ENCODE data around the gene LPAR6. TPM values are rescaled to one million over a fixed set of nuclear protein-coding genes. Genes with fewer than 3 reads are reported as not detected.
"Not testable (repeated sequence)": the region's sequence is repeated elsewhere in the genome, so short reads cannot be mapped to it uniquely, and the experiment has no call there.

LPAR6 gene
- polyA plus RNA-seq, 1 donor: 24.7 TPM

DNA sequence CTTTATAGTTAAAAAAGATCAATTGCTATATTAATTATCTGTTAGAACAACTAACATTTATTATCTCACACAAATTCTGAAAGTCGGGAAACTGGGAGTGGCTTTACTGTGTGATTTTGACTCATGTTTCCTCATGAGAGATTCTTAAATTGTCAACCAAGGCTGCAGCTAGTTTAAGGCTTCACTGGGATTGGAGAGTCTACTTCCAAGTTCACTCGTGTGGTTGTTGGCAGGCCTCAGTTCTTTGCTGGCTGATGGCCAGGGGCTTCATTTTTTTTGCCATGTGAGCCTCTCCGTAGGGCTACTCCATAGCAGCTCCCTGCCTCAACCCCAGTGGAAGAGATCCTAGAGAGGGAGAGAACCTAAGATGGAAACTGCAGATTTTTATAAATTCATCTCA, 24.5 kb upstream of the LPAR6 start:
- Histone ChIP-seq H3K4me1 (ENCODE audit: control insufficient read depth, insufficient read depth, low read length) (no peaks in the 10 kb centered on the region), H3K27me3 (ENCODE audit: control insufficient read depth, insufficient read depth, low read length) (no peaks in the 10 kb centered on the region), H3K9me3 (ENCODE audit: control insufficient read depth, low read depth, low read length) (no peaks in the 10 kb centered on the region), H3K27ac (ENCODE audit: low read length) (no peak overlapping the region), H3K36me3 (ENCODE audit: control insufficient read depth, insufficient read depth, low read length) (no peaks in the 10 kb centered on the region), H3K4me3 (ENCODE audit: low read length) (no peak overlapping the region)
- WGBS (ENCODE audit: insufficient coverage, low lambda C conversion rate): no CpG with 5 or more reads among the region's 3 CpGs
- no peak for DNase-seq

DNA sequence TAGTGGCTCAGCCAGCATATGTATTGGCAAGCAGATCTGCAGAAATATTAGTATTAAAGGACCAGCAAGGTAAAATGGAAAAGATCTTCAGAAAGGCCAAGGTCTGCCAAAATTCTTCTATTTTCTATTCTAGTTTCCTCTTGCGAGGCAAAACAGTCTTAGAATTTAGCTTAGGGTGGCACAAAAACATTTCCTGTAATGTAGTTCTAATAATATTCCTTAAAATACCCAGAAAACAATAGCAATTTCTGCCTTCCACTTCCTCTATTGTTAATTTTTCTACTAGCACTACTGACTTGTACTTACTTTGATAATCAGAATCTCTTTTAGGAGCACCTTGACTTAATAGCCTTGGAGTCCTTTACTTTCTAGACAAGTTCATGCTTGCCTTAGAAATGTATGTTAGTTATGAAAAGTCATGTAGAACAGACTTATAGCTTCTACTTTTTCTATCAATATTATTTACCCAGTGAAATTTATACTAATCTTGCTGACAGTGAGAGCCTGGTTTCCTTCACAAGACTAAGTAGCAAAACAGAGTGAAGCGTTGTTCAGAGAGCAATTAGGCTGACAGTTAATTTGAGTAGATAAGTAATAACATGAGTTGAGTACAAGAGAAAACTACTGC, 23.9 kb upstream of the LPAR6 start:
- no peaks in the 10 kb centered on the region for H3K4me1 ChIP-seq (ENCODE audit: control insufficient read depth, insufficient read depth, low read length)
- no peak overlapping the region for H3K4me3 ChIP-seq (ENCODE audit: low read length)
- no peaks in the 10 kb centered on the region for H3K9me3 ChIP-seq (ENCODE audit: control insufficient read depth, low read depth, low read length)
- no peak for DNase-seq
- no peaks in the 10 kb centered on the region for H3K27me3 ChIP-seq (ENCODE audit: control insufficient read depth, insufficient read depth, low read length)
- H3K36me3 ChIP-seq (ENCODE audit: control insufficient read depth, insufficient read depth, low read length): no peaks in the 10 kb centered on the region
- 89% methylated on average over 2 of the region's 2 CpGs for WGBS (ENCODE audit: insufficient coverage, low lambda C conversion rate)
- H3K27ac ChIP-seq (ENCODE audit: low read length): no peak overlapping the region

DNA sequence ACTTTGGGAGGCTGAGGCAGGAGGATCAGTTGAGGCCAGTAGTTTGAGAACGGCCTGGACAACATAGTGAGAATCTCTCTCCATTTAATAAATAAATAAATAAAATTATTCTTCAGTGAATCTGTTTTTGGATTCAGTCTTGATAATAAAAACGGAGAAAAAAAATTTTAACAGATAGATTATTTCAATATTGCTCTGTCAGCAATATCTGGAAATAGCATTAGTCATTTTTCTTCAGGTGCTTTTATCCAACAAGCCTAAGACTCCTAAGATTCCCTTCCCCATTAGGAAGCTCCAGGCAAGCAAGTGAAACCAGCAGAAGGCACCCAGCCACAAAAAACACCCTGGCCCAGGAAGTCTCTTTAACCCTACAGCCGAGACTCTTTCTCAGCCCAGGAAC, 21.3 kb upstream of the LPAR6 start:
- H3K4me1 ChIP-seq (ENCODE audit: control insufficient read depth, insufficient read depth, low read length): no peaks in the 10 kb centered on the region
- 91% methylated on average over 1 of the region's 3 CpGs for WGBS (ENCODE audit: insufficient coverage, low lambda C conversion rate)
- no peaks in the 10 kb centered on the region for H3K36me3 ChIP-seq (ENCODE audit: control insufficient read depth, insufficient read depth, low read length)

DNA sequence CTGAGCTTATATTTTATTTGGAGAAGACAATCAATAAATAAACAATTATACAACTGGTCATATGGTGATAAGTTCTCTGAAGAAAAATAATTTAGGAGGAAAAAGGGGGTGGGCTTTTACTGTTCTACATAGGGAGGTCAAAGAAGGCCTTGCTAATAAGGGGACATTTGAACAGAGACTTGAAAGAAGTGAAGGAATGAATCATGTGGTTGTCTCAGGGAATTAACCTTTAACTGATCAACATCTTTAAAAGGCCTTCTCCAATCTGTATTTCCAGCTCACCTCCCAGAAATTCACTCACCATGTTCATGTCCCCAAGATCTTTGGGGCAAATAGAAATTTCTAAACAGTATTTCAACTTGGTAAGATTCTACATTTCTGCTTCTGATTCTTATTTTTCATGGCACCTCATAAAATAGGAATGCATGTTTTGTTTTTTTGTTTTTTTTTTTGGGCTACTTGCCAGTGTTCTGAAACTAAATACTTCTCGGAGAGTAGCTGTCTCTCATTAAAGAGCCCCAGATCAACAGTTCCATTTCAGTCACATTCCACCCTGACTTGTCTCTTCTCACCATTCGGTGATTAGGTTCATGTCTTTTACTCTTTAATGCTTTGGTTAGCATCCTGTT, 19.2 kb upstream of the LPAR6 start:
- H3K27me3 ChIP-seq (ENCODE audit: control insufficient read depth, insufficient read depth, low read length): no peaks in the 10 kb centered on the region
- DNase-seq: no peak
- no peaks in the 10 kb centered on the region for H3K36me3 ChIP-seq (ENCODE audit: control insufficient read depth, insufficient read depth, low read length)
- H3K4me3 ChIP-seq (ENCODE audit: low read length): no peak overlapping the region
- 50% methylated on average over 1 of the region's 2 CpGs for WGBS (ENCODE audit: insufficient coverage, low lambda C conversion rate)
- H3K9me3 ChIP-seq (ENCODE audit: control insufficient read depth, low read depth, low read length): no peaks in the 10 kb centered on the region
- H3K27ac ChIP-seq (ENCODE audit: low read length): no peak overlapping the region
- no peaks in the 10 kb centered on the region for H3K4me1 ChIP-seq (ENCODE audit: control insufficient read depth, insufficient read depth, low read length)

More for the DNA sequence above, 21.3 kb upstream of the LPAR6 start:
- no peak overlapping the region for H3K27ac ChIP-seq (ENCODE audit: low read length)
- H3K4me3 ChIP-seq (ENCODE audit: low read length): no peak overlapping the region
- DNase-seq: no peak
- no peaks in the 10 kb centered on the region for H3K9me3 ChIP-seq (ENCODE audit: control insufficient read depth, low read depth, low read length)
- no peaks in the 10 kb centered on the region for H3K27me3 ChIP-seq (ENCODE audit: control insufficient read depth, insufficient read depth, low read length)

DNA sequence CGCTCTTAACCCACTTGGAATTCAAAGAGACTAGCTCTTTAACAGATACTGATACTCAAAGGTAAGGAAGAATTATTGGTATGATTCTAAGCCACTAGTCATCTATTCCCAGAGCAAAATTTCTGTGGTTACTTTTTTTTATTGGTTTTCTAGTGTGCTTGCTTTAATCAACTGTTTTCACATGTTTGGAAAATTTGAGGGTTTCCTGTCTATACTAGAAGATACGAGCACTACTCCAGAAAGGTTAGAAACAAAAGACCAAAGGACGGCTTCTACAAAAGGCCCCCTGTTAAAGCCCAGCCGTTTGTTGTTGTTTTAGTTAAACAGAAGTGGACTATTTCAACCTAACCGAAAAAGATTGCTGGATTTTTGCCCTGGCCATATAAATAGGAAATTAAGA, 18.5 kb upstream of the LPAR6 start:
- WGBS (ENCODE audit: insufficient coverage, low lambda C conversion rate): 57% methylated on average over 1 of the region's 5 CpGs
- H3K4me3 ChIP-seq (ENCODE audit: low read length): no peak overlapping the region
- no peaks in the 10 kb centered on the region for H3K27me3 ChIP-seq (ENCODE audit: control insufficient read depth, insufficient read depth, low read length)
- no peaks in the 10 kb centered on the region for H3K36me3 ChIP-seq (ENCODE audit: control insufficient read depth, insufficient read depth, low read length)
- no peak overlapping the region for H3K27ac ChIP-seq (ENCODE audit: low read length)
- DNase-seq: no peak
- no peaks in the 10 kb centered on the region for H3K9me3 ChIP-seq (ENCODE audit: control insufficient read depth, low read depth, low read length)
- H3K4me1 ChIP-seq (ENCODE audit: control insufficient read depth, insufficient read depth, low read length): no peaks in the 10 kb centered on the region

DNA sequence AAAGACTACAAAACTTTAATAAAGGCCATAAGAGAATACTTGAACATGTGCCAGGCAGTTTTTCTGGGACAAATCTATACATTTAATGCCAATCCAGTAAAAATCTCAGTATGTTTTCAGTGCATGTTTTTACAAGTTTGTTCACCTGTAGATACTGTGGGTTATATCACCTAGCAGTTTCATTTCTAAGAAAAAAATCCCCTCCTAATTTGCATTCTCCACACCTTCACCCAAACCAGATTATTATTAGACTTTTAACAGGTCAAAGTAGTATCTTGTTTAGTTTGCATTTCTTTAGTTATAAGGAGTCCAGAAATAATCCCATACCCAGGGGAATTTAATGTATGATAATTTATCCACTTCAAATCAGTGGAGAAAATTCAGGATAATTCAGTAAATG, 17.0 kb upstream of the LPAR6 start:
- Histone ChIP-seq H3K4me3 (ENCODE audit: low read length) (no peak overlapping the region), H3K27ac (ENCODE audit: low read length) (no peak overlapping the region), H3K9me3 (ENCODE audit: control insufficient read depth, low read depth, low read length) (no peaks in the 10 kb centered on the region), H3K27me3 (ENCODE audit: control insufficient read depth, insufficient read depth, low read length) (no peaks in the 10 kb centered on the region), H3K36me3 (ENCODE audit: control insufficient read depth, insufficient read depth, low read length) (no peaks in the 10 kb centered on the region), H3K4me1 (ENCODE audit: control insufficient read depth, insufficient read depth, low read length) (no peaks in the 10 kb centered on the region)
- DNase-seq: no peak

DNA sequence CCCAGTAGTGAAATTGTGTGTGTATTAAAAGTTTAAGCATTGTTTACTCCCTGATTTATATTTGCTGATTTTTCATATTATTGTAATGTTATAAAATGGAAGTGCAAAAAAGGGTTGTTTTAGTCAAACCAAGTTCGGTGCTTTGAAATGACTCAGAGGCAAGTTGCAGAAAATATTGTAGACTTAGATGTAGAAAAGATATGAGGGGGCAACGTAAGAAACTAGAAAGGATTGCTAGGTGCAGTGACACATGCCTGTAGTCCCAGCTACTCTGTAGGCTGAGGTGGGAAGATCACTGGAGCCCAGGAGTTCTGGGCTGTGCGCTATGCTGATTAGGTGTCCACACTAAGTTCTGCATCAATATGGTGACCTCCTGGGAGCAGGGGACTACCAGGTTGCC, 16.1 kb upstream of the LPAR6 start:
- H3K36me3 ChIP-seq (ENCODE audit: control insufficient read depth, insufficient read depth, low read length): no peaks in the 10 kb centered on the region
- 100% methylated on average over 1 of the region's 3 CpGs for whole genome bisulfite sequencing (ENCODE audit: insufficient coverage, low lambda C conversion rate)
- no peak overlapping the region for H3K4me3 ChIP-seq (ENCODE audit: low read length)
- DNase-seq: no peak
- no peaks in the 10 kb centered on the region for H3K27me3 ChIP-seq (ENCODE audit: control insufficient read depth, insufficient read depth, low read length)
- no peaks in the 10 kb centered on the region for H3K9me3 ChIP-seq (ENCODE audit: control insufficient read depth, low read depth, low read length)
- no peaks in the 10 kb centered on the region for H3K4me1 ChIP-seq (ENCODE audit: control insufficient read depth, insufficient read depth, low read length)
- H3K27ac ChIP-seq (ENCODE audit: low read length): no peak overlapping the region

DNA sequence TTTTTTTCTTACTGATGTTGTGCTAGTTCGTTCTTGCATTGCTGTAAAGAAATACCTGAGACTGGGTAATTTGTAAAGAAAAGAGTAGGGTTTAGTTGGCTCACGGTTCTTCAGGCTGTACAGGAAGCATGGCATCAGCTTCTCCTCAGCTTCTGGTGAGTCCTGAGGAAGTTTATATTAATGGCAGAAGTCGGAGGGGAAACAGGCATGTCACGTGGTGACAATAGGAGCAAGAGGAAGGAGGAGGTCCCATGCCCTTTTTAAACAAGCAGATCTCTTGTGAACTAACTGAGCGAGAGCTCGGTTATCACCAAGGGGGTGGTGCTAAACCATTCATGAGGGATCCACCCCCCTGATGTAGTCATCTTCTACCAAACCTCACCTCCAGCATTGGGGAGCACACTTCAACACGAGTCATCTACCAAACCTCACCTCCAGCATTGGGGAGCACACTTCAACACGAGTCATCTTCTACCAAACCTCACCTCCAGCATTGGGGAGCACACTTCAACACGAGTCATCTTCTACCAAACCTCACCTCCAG, 13.9 kb upstream of the LPAR6 start:
- not testable (repeated sequence) for H3K36me3 ChIP-seq (ENCODE audit: control insufficient read depth, insufficient read depth, low read length); H3K27me3 ChIP-seq (ENCODE audit: control insufficient read depth, insufficient read depth, low read length); H3K9me3 ChIP-seq (ENCODE audit: control insufficient read depth, low read depth, low read length); H3K27ac ChIP-seq (ENCODE audit: low read length); DNase-seq; H3K4me1 ChIP-seq (ENCODE audit: control insufficient read depth, insufficient read depth, low read length); H3K4me3 ChIP-seq (ENCODE audit: low read length)
- 89% methylated on average over 3 of the region's 9 CpGs for WGBS (ENCODE audit: insufficient coverage, low lambda C conversion rate)

DNA sequence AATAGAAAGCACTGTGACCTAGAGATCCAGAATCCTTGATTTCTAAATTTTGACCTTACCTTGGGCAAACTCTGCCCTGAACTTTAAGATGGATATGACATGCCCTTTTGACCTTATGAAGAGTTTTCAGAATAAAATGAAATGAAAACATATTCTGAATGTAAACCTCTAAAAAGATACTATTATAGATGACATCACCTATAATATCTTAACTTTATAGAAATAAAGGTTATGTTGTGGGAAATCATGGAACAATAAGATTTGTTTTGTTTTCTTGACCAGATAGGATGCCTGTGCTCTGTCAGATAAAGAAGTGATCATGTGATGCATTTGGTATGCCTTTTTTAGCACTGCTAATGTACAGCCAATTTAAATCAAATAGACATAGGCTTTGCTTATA, 13.1 kb upstream of the LPAR6 start:
- Histone ChIP-seq H3K36me3 (ENCODE audit: control insufficient read depth, insufficient read depth, low read length) (no peaks in the 10 kb centered on the region), H3K9me3 (ENCODE audit: control insufficient read depth, low read depth, low read length) (no peaks in the 10 kb centered on the region), H3K4me3 (ENCODE audit: low read length) (no peak overlapping the region), H3K27me3 (ENCODE audit: control insufficient read depth, insufficient read depth, low read length) (no peaks in the 10 kb centered on the region), H3K27ac (ENCODE audit: low read length) (no peak overlapping the region), H3K4me1 (ENCODE audit: control insufficient read depth, insufficient read depth, low read length) (no peaks in the 10 kb centered on the region)
- DNase-seq: no peak

DNA sequence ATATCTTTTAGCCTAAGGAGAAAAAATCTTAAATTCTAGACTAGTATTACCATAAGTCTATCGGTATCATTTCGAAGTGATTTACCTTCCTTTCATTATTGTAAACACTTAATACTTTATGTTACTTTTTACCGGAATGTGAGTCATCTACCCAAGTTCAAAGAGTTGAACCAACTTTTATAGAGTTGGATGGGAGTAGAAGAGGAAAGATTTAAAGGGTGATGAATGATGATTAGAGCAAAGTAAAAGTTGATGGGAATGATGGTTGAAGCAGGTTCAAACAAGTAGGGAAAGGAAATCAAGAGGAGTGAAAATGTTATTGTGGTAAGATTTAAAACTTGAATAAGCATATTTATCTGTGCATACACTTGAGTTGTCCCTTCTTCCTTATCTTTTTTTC, 11.3 kb upstream of the LPAR6 start:
- H3K9me3 ChIP-seq (ENCODE audit: control insufficient read depth, low read depth, low read length): no peaks in the 10 kb centered on the region
- H3K27ac ChIP-seq (ENCODE audit: low read length): no peak overlapping the region
- no peaks in the 10 kb centered on the region for H3K27me3 ChIP-seq (ENCODE audit: control insufficient read depth, insufficient read depth, low read length)
- 100% methylated on average over 2 of the region's 3 CpGs for WGBS (ENCODE audit: insufficient coverage, low lambda C conversion rate)
- no peaks in the 10 kb centered on the region for H3K36me3 ChIP-seq (ENCODE audit: control insufficient read depth, insufficient read depth, low read length)
- H3K4me3 ChIP-seq (ENCODE audit: low read length): no peak overlapping the region
- no peaks in the 10 kb centered on the region for H3K4me1 ChIP-seq (ENCODE audit: control insufficient read depth, insufficient read depth, low read length)
- DNase-seq: no peak

DNA sequence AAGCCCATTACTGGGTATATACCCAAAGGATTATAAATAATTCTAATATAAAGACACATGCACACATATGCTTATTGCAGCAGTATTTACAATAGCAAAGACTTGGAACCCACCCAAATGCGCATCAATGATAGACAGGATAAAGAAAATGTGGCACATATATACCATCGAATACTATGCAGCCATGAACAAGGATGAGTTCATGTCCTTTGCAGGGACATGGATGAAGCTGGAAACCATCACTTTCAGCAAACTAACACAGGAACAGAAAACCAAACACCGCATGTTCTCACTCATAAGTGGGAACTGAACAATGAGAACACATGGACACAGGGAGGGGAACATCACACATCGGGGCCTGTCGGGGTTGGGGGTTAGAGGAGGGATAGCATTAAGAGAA, 9.1 kb upstream of the LPAR6 start:
- H3K27me3 ChIP-seq (ENCODE audit: control insufficient read depth, insufficient read depth, low read length); H3K9me3 ChIP-seq (ENCODE audit: control insufficient read depth, low read depth, low read length); H3K4me1 ChIP-seq (ENCODE audit: control insufficient read depth, insufficient read depth, low read length); H3K4me3 ChIP-seq (ENCODE audit: low read length); DNase-seq; H3K36me3 ChIP-seq (ENCODE audit: control insufficient read depth, insufficient read depth, low read length); H3K27ac ChIP-seq (ENCODE audit: low read length): not testable (repeated sequence)
- no CpG with 5 or more reads among the region's 5 CpGs for WGBS (ENCODE audit: insufficient coverage, low lambda C conversion rate)

All from large intestine (tissue), 3 donors.